ENCODE measurements around the gene CAVIN3.

- TF ChIP-seq, protein P1, sequence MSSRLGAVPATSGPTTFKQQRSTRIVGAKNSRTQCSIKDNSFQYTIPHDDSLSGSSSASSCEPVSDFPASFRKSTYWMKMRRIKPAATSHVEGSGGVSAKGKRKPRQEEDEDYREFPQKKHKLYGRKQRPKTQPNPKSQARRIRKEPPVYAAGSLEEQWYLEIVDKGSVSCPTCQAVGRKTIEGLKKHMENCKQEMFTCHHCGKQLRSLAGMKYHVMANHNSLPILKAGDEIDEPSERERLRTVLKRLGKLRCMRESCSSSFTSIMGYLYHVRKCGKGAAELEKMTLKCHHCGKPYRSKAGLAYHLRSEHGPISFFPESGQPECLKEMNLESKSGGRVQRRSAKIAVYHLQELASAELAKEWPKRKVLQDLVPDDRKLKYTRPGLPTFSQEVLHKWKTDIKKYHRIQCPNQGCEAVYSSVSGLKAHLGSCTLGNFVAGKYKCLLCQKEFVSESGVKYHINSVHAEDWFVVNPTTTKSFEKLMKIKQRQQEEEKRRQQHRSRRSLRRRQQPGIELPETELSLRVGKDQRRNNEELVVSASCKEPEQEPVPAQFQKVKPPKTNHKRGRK (CRISPR knock-in tag; IDR thresholded peaks at IDR 0.05; ENCODE audit: borderline replicate concordance) = no peak
- TF ChIP-seq ZBTB21 (CRISPR knock-in tag; IDR thresholded peaks at IDR 0.05; ENCODE audit: borderline replicate concordance) = no peak
- TF ChIP-seq RELA (CRISPR knock-in tag; IDR thresholded peaks at IDR 0.05; ENCODE audit: borderline replicate concordance) = no peak
- no peak for TF ChIP-seq CREB1 (CRISPR knock-in tag; IDR thresholded peaks at IDR 0.05)
- TF ChIP-seq, protein P2, sequence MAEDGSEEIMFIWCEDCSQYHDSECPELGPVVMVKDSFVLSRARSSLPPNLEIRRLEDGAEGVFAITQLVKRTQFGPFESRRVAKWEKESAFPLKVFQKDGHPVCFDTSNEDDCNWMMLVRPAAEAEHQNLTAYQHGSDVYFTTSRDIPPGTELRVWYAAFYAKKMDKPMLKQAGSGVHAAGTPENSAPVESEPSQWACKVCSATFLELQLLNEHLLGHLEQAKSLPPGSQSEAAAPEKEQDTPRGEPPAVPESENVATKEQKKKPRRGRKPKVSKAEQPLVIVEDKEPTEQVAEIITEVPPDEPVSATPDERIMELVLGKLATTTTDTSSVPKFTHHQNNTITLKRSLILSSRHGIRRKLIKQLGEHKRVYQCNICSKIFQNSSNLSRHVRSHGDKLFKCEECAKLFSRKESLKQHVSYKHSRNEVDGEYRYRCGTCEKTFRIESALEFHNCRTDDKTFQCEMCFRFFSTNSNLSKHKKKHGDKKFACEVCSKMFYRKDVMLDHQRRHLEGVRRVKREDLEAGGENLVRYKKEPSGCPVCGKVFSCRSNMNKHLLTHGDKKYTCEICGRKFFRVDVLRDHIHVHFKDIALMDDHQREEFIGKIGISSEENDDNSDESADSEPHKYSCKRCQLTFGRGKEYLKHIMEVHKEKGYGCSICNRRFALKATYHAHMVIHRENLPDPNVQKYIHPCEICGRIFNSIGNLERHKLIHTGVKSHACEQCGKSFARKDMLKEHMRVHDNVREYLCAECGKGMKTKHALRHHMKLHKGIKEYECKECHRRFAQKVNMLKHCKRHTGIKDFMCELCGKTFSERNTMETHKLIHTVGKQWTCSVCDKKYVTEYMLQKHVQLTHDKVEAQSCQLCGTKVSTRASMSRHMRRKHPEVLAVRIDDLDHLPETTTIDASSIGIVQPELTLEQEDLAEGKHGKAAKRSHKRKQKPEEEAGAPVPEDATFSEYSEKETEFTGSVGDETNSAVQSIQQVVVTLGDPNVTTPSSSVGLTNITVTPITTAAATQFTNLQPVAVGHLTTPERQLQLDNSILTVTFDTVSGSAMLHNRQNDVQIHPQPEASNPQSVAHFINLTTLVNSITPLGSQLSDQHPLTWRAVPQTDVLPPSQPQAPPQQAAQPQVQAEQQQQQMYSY (CRISPR knock-in tag; IDR thresholded peaks at IDR 0.05) = no peak
- TF ChIP-seq NR2C2 (CRISPR knock-in tag; IDR thresholded peaks at IDR 0.05) = no peak
- no peak for TF ChIP-seq CTCF (IDR thresholded peaks at IDR 0.05)
- no peak for TF ChIP-seq JUN (CRISPR knock-in tag; IDR thresholded peaks at IDR 0.05)
- no peak for TF ChIP-seq USF2 (CRISPR knock-in tag; IDR thresholded peaks at IDR 0.05)
- TF ChIP-seq, protein P3, sequence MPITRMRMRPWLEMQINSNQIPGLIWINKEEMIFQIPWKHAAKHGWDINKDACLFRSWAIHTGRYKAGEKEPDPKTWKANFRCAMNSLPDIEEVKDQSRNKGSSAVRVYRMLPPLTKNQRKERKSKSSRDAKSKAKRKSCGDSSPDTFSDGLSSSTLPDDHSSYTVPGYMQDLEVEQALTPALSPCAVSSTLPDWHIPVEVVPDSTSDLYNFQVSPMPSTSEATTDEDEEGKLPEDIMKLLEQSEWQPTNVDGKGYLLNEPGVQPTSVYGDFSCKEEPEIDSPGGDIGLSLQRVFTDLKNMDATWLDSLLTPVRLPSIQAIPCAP (CRISPR knock-in tag; IDR thresholded peaks at IDR 0.05) = no peak
- no peak for TF ChIP-seq NFYB (CRISPR knock-in tag; conservative IDR thresholded peaks at IDR 0.05; ENCODE audit: low read depth)
- TF ChIP-seq, protein P4, sequence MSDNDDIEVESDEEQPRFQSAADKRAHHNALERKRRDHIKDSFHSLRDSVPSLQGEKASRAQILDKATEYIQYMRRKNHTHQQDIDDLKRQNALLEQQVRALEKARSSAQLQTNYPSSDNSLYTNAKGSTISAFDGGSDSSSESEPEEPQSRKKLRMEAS (CRISPR knock-in tag; IDR thresholded peaks at IDR 0.05) = no peak
- TF ChIP-seq, protein P5, sequence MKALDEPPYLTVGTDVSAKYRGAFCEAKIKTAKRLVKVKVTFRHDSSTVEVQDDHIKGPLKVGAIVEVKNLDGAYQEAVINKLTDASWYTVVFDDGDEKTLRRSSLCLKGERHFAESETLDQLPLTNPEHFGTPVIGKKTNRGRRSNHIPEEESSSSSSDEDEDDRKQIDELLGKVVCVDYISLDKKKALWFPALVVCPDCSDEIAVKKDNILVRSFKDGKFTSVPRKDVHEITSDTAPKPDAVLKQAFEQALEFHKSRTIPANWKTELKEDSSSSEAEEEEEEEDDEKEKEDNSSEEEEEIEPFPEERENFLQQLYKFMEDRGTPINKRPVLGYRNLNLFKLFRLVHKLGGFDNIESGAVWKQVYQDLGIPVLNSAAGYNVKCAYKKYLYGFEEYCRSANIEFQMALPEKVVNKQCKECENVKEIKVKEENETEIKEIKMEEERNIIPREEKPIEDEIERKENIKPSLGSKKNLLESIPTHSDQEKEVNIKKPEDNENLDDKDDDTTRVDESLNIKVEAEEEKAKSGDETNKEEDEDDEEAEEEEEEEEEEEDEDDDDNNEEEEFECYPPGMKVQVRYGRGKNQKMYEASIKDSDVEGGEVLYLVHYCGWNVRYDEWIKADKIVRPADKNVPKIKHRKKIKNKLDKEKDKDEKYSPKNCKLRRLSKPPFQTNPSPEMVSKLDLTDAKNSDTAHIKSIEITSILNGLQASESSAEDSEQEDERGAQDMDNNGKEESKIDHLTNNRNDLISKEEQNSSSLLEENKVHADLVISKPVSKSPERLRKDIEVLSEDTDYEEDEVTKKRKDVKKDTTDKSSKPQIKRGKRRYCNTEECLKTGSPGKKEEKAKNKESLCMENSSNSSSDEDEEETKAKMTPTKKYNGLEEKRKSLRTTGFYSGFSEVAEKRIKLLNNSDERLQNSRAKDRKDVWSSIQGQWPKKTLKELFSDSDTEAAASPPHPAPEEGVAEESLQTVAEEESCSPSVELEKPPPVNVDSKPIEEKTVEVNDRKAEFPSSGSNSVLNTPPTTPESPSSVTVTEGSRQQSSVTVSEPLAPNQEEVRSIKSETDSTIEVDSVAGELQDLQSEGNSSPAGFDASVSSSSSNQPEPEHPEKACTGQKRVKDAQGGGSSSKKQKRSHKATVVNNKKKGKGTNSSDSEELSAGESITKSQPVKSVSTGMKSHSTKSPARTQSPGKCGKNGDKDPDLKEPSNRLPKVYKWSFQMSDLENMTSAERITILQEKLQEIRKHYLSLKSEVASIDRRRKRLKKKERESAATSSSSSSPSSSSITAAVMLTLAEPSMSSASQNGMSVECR (CRISPR knock-in tag; IDR thresholded peaks at IDR 0.05; ENCODE audit: borderline replicate concordance) = no peak
- TF ChIP-seq, protein P6, sequence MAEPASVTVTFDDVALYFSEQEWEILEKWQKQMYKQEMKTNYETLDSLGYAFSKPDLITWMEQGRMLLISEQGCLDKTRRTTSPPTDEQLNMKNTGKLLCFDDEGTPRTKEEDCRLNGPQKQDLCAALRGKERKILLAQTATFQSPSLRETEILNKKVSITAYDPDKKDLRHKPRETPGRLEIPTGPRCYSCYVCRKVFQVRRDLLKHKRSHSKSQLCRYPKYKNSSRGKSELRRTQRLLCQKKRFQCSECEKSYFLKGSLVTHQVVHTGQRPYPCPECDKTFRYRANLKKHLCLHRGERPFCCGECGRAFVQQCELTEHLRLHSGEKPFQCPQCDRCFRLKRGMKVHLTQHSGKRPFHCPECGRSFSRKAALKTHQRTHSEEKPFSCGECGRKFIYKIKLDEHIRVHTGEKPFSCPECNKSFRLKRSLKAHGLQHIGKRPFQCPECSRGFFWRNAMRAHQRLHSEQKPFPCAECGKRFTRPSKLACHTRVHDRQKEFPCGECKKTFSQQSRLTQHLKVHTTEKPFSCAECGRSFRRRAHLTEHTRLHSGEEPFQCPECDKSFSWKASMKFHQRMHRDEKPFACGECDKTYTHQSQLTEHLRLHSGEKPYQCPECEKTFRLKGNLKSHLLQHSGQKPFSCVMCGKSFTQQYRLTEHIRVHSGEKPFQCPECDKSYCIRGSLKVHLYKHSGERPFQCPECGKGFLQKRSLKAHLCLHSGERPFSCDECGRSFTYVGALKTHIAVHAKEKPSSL (CRISPR knock-in tag; conservative IDR thresholded peaks at IDR 0.05) = no peak
These were observed 15.0 kb downstream of the CAVIN3 start for GRCh38 chr11:6305297-6305696.

Data from WTC11 (cell line).